CD4-positive, alpha-beta T cell (primary cell): ENCODE results near the gene RNF150. TPM values are rescaled to one million over a fixed set of nuclear protein-coding genes. Genes with fewer than 3 reads are reported as not detected.

ENCODE experiments used
- ATAC-seq: fragments of 200-7000 bp; cut with Tn5 transposase; one replicate; pipeline ENCODE4 v1.10.0; 2022; ENCODE audit warnings: mild to moderate bottlenecking; ENCODE audit not compliant: poor library complexity
- CTCF ChIA-PET: fragments of 350-600 bp; sonication (Branson Sonifier 250); formaldehyde crosslinking; loops from one replicate; lab custom pipeline; 2021; ENCODE audit warnings: antibody characterized with exemption, inconsistent platforms; lab: Charles Lee
- POLR2A ChIA-PET: fragments of 350-600 bp; sonication (Branson Sonifier 250); formaldehyde crosslinking; loops from one replicate; lab custom pipeline; 2021; ENCODE audit warnings: antibody characterized with exemption, inconsistent platforms; lab: Charles Lee
- DNase-seq, 14 experiments: peaks; one replicate each; pipeline ENCODE4 v3.0.0-alpha.2; 2013 to 2020; ENCODE audit warnings: mixed read lengths in 2 of 14
- H3K27ac ChIP-seq, 2 donors: one replicate each; pipeline versions ENCODE4 v1.5.1 to v1.7.0; 2013; ENCODE audit warnings: low read length in 2 of 2, low read depth in 1 of 2, mild to moderate bottlenecking in 1 of 2
- H3K27me3 ChIP-seq, 2 experiments: 1 replicate in 1 of 2; 2 replicates in 1 of 2; pipeline versions ENCODE4 v1.6.1 to v1.7.0; 2013; ENCODE audit warnings: low read length in 2 of 2, control low read depth in 1 of 2, mild to moderate bottlenecking in 1 of 2, moderate library complexity in 1 of 2; ENCODE audit not compliant: insufficient read depth in 2 of 2, control insufficient read depth in 1 of 2
- H3K36me3 ChIP-seq: one replicate; pipeline ENCODE4 v1.6.1; 2013; ENCODE audit warnings: low read length, control low read depth; ENCODE audit not compliant: insufficient read depth
- H3K4me1 ChIP-seq: one replicate; pipeline ENCODE4 v1.6.1; 2013; ENCODE audit warnings: low read length, control low read depth; ENCODE audit not compliant: insufficient read depth
- H3K4me3 ChIP-seq: one replicate; pipeline ENCODE4 v1.5.1; 2013; ENCODE audit warnings: mild to moderate bottlenecking, low read length, moderate library complexity
- H3K9me3 ChIP-seq, 2 experiments: 1 replicate in 1 of 2; 2 replicates in 1 of 2; pipeline versions ENCODE4 v1.6.1 to v1.7.0; 2013; ENCODE audit warnings: low read length in 2 of 2, mild to moderate bottlenecking in 2 of 2, control low read depth in 1 of 2, moderate library complexity in 1 of 2; ENCODE audit not compliant: control insufficient read depth in 1 of 2, insufficient read depth in 1 of 2
- H3K27ac Mint-ChIP-seq: one replicate; pipeline ENCODE4 v1.8.0; 2020; ENCODE audit warnings: mixed read lengths
- H3K27me3 Mint-ChIP-seq: one replicate; pipeline ENCODE4 v1.8.0; 2021; ENCODE audit warnings: mixed read lengths
- H3K36me3 Mint-ChIP-seq: one replicate; pipeline ENCODE4 v1.8.0; 2021; ENCODE audit warnings: low read depth, mixed read lengths
- H3K4me1 Mint-ChIP-seq: one replicate; pipeline ENCODE4 v1.8.0; 2021; ENCODE audit warnings: low read depth, mixed read lengths
- H3K4me3 Mint-ChIP-seq: one replicate; pipeline ENCODE4 v1.8.0; 2020; ENCODE audit warnings: mild to moderate bottlenecking, mixed read lengths
- H3K9me3 Mint-ChIP-seq: one replicate; pipeline ENCODE4 v1.8.0; 2020; ENCODE audit warnings: mixed read lengths
- CTCF ChIP-seq: fragments of 200-600 bp; IDR thresholded peaks from one replicate; pipeline ENCODE4 v1.8.0; 2022; ENCODE audit warnings: antibody characterized with exemption, mild to moderate bottlenecking
- intact Hi-C, 2 experiments: fragments of 100-400 bp; cut with DNase I in 1 of 2; cut with micrococcal nuclease in 1 of 2; formaldehyde crosslinking; loops; one replicate each; pipeline versions ENCODE4 v1.15.1 to v1.9.0; 2023 to 2025; cut with DNase I, micrococcal nuclease
- total RNA-seq, 174 experiments: library from RNA in 2 of 174; stranded (reverse) in 2 of 174; gene quantifications; one replicate each; pipeline ENCODE4 v1.2.3 and lab custom pipeline; 2021 to 2026

Gene RNF150
- total RNA-seq, 2 experiments from 2014 or later, result not detected

- H3K27ac Mint-ChIP-seq, result no peak overlapping the region
- ATAC-seq (no peak), DNase-seq (no peak)
- no peaks in the 10 kb centered on the region for H3K9me3 Mint-ChIP-seq
- no peak for TF ChIP-seq CTCF
- Histone ChIP-seq H3K9me3 (no peaks in the 10 kb centered on the region), H3K36me3 (no peaks in the 10 kb centered on the region), H3K27me3 (no peaks in the 10 kb centered on the region), H3K4me3 (no peak overlapping the region), H3K4me1 (no peaks in the 10 kb centered on the region), H3K27ac (no peak overlapping the region)
- no peaks in the 10 kb centered on the region for H3K27me3 Mint-ChIP-seq
- intact Hi-C loops, result no loop called here
- no peak overlapping the region for H3K4me3 Mint-ChIP-seq
- H3K36me3 Mint-ChIP-seq, result no peaks in the 10 kb centered on the region
- H3K4me1 Mint-ChIP-seq, result no peaks in the 10 kb centered on the region
- ChIA-PET POLR2A (no interaction called here), CTCF (no interaction called here)
These were observed 31.8 kb downstream of the RNF150 start for GRCh38 chr4:141101511-141101910.

GRCh38 chr4:141099326-141099725, 33.9 kb downstream of the RNF150 start:
- intact Hi-C loops, result no loop called here
- POLR2A ChIA-PET, result no interaction called here
- H3K27me3 ChIP-seq, result no peaks in the 10 kb centered on the region
- DNase-seq (no peak), ATAC-seq (no peak)
- no peaks in the 10 kb centered on the region for H3K36me3 ChIP-seq
- H3K27ac ChIP-seq, result no peak overlapping the region
- H3K27me3 Mint-ChIP-seq, result no peaks in the 10 kb centered on the region
- no peaks in the 10 kb centered on the region for H3K4me1 ChIP-seq
- H3K4me3 Mint-ChIP-seq, result no peak overlapping the region
- no peaks in the 10 kb centered on the region for H3K4me1 Mint-ChIP-seq
- CTCF ChIA-PET, result interaction anchor here (1.6 kb wide), 1 partner anchor 13 kb away, joined by 3 read pairs; no protein-coding TSS in a partner anchor
- no peaks in the 10 kb centered on the region for H3K9me3 ChIP-seq
- H3K36me3 Mint-ChIP-seq, result no peaks in the 10 kb centered on the region
- no peaks in the 10 kb centered on the region for H3K9me3 Mint-ChIP-seq
- H3K4me3 ChIP-seq, result no peak overlapping the region
- TF ChIP-seq CTCF, result no peak
- H3K27ac Mint-ChIP-seq, result no peak overlapping the region

- peaks cover 4% of the 10 kb centered on the region for H3K9me3 Mint-ChIP-seq
- Histone ChIP-seq H3K4me3 (no peak overlapping the region), H3K27ac (no peak overlapping the region), H3K9me3 (peaks cover 0 to under 1% of the 10 kb centered on the region in 2 experiments), H3K27me3 (no peaks in the 10 kb centered on the region), H3K36me3 (no peaks in the 10 kb centered on the region), H3K4me1 (no peaks in the 10 kb centered on the region)
- CTCF ChIA-PET, result interaction anchor here (1.6 kb wide), 1 partner anchor 12 kb away, joined by 3 read pairs; no protein-coding TSS in a partner anchor
- H3K36me3 Mint-ChIP-seq, result no peaks in the 10 kb centered on the region
- POLR2A ChIA-PET, result no interaction called here
- DNase-seq (no peak), ATAC-seq (no peak)
- no peaks in the 10 kb centered on the region for H3K27me3 Mint-ChIP-seq
- H3K4me3 Mint-ChIP-seq, result no peak overlapping the region
- no peak for TF ChIP-seq CTCF
- intact Hi-C loops, result no loop called here
- H3K27ac Mint-ChIP-seq, result no peak overlapping the region
- H3K4me1 Mint-ChIP-seq, result no peaks in the 10 kb centered on the region
These were observed 35.1 kb downstream of the RNF150 start for GRCh38 chr4:141098163-141098562.
